Neural crest cell (in vitro differentiated cells): ENCODE measurements around the gene MMP28. TPM values are rescaled to one million over a fixed set of nuclear protein-coding genes. Genes with fewer than 3 reads are reported as not detected.

Experiments
- DNase-seq: peaks from one replicate; pipeline ENCODE4 v3.0.0; 2021; ENCODE audit warnings: low read depth, mixed read lengths, low spot score
- H3K27ac Mint-ChIP-seq: one replicate; pipeline ENCODE4 v1.8.0; 2021; ENCODE audit warnings: mild to moderate bottlenecking, mixed read lengths; ENCODE audit not compliant: unreplicated experiment
- H3K27me3 Mint-ChIP-seq: 2 replicates; pipeline ENCODE4 v1.8.0; 2021; ENCODE audit warnings: low read depth, mild to moderate bottlenecking, mixed read lengths
- H3K36me3 Mint-ChIP-seq: 2 replicates; pipeline ENCODE4 v1.8.0; 2021; ENCODE audit warnings: low read depth, mild to moderate bottlenecking, mixed read lengths
- H3K4me1 Mint-ChIP-seq: 2 replicates; pipeline ENCODE4 v1.8.0; 2021; ENCODE audit warnings: mixed read lengths
- H3K4me3 Mint-ChIP-seq: one replicate; pipeline ENCODE4 v1.8.0; 2021; ENCODE audit warnings: mild to moderate bottlenecking, mixed read lengths
- H3K9me3 Mint-ChIP-seq: 2 replicates; pipeline ENCODE4 v1.8.0; 2021; ENCODE audit warnings: mixed read lengths
- total RNA-seq: library from RNA; stranded (reverse); gene quantifications from 2 replicates; pipeline ENCODE4 v1.2.1, GENCODE V29; 2021
- TF ChIP-seq, protein P1 (sequence below): fragments of 200-600 bp; sonication (generic); conservative IDR thresholded peaks from 2 replicates; pipeline ENCODE4 v1.5.0; 2021; ENCODE audit warnings: antibody characterized with exemption, mild to moderate bottlenecking

Gene MMP28
- total RNA-seq, 1 donor from 2014 or later: 0.68 TPM

DNA sequence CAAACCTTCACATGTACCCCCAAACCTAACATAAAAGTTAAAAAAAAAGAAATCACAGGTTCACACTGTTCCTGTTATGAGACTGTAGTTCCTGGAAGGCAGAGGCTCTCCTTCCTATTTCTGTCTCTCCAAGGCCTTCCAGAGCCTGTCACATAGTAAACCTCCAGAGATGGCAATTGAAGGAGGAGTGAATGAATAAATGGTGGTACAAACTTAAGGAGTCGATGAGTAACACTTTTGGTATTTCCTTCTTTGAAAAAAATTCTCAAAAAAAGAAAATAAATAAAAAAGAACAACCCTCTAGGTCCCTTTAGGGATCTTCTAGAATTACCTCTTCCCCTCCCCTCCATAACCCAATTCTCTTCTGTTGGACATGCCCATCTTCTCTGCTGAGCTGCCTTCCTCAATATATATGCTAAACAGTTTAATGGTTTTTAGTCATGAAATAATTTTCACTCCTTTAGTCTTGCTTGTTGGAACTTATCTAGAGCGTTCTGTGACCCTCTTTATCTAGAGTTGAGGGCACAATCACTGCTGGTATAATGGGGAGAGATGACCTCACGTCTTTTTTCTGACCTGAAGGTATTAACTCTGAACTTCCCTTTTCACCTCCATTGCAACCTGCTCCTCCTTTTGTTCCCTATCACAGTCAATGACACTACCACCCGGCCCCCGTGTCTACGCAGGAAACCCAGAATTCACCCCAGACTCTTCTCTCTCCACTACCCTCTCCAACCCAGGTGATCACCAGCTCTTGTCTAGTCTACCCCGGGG is 12.1 kb upstream of the MMP28 start:
- Mint-ChIP-seq H3K27me3 (no peaks in the 10 kb centered on the region), H3K36me3 (no peaks in the 10 kb centered on the region), H3K27ac (peak overlapping the region; percentile 51), H3K4me1 (peaks cover 44% of the 10 kb centered on the region), H3K9me3 (no peaks in the 10 kb centered on the region), H3K4me3 (peak overlapping the region; percentile 96)
- DNase-seq: no peak
- TF ChIP-seq, protein P1, sequence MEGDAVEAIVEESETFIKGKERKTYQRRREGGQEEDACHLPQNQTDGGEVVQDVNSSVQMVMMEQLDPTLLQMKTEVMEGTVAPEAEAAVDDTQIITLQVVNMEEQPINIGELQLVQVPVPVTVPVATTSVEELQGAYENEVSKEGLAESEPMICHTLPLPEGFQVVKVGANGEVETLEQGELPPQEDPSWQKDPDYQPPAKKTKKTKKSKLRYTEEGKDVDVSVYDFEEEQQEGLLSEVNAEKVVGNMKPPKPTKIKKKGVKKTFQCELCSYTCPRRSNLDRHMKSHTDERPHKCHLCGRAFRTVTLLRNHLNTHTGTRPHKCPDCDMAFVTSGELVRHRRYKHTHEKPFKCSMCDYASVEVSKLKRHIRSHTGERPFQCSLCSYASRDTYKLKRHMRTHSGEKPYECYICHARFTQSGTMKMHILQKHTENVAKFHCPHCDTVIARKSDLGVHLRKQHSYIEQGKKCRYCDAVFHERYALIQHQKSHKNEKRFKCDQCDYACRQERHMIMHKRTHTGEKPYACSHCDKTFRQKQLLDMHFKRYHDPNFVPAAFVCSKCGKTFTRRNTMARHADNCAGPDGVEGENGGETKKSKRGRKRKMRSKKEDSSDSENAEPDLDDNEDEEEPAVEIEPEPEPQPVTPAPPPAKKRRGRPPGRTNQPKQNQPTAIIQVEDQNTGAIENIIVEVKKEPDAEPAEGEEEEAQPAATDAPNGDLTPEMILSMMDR: no peak

DNA sequence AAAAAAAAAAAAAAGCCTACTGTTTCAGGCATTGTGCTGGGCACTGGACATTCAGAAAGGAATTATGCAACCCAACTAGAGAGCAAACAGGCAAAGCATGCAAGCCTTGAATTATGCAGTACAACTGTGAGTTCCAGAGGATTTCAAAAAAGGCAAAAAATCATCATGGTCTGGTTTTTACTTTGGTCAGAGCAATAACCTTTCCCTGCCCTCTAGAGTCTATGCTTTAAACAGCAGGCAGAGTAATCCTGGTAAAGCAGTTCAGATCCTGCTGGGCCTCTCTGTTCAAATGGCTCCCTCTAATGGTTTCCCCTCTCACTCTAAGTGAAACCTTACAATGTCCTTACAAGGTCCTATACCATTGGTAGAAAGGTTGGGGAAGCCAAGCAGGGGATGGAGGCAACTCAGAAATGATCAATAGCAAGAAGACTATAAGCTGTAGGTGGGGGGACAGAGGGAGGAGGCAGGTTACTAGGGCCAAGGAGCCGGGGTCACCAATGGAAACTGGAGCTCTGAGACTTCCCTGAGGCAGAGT is 9.3 kb upstream of the MMP28 start:
- Mint-ChIP-seq H3K27ac (no peak overlapping the region), H3K36me3 (no peaks in the 10 kb centered on the region), H3K4me3 (peak overlapping the region; percentile 79), H3K9me3 (no peaks in the 10 kb centered on the region), H3K27me3 (peaks cover 10% of the 10 kb centered on the region), H3K4me1 (peaks cover 26% of the 10 kb centered on the region)
- peak; percentile 25 for DNase-seq
- TF ChIP-seq, protein P1: peak; percentile 72

GRCh38 chr17:35801583-35802224 is 6.3 kb upstream of the MMP28 start:
- Mint-ChIP-seq H3K36me3 (no peaks in the 10 kb centered on the region), H3K9me3 (no peaks in the 10 kb centered on the region), H3K27me3 (peaks cover 40% of the 10 kb centered on the region), H3K4me3 (no peak overlapping the region), H3K4me1 (peaks cover 11% of the 10 kb centered on the region), H3K27ac (no peak overlapping the region)
- DNase-seq: no peak
- TF ChIP-seq, protein P1: no peak

- no peak overlapping the region for H3K4me3 Mint-ChIP-seq
- no peak for DNase-seq
- H3K27me3 Mint-ChIP-seq: peaks cover 55% of the 10 kb centered on the region
- no peak overlapping the region for H3K27ac Mint-ChIP-seq
- H3K9me3 Mint-ChIP-seq: no peaks in the 10 kb centered on the region
- TF ChIP-seq, protein P1: no peak
- H3K4me1 Mint-ChIP-seq: peaks cover 4% of the 10 kb centered on the region
- H3K36me3 Mint-ChIP-seq: no peaks in the 10 kb centered on the region
These were observed 4.5 kb upstream of the MMP28 start for GRCh38 chr17:35799942-35800341.

GRCh38 chr17:35797918-35798317 is 2.5 kb upstream of the MMP28 start:
- Mint-ChIP-seq H3K4me3 (no peak overlapping the region), H3K36me3 (no peaks in the 10 kb centered on the region), H3K27me3 (peaks cover 75% of the 10 kb centered on the region), H3K27ac (no peak overlapping the region), H3K9me3 (no peaks in the 10 kb centered on the region), H3K4me1 (no peaks in the 10 kb centered on the region)
- no peak for DNase-seq
- TF ChIP-seq, protein P1: no peak
